ENCODE data around the gene S100P. TPM values are rescaled to one million over a fixed set of nuclear protein-coding genes. Genes with fewer than 3 reads are reported as not detected.
A peak's percentile ranks its signal among the peaks of the same experiment; 100 is the strongest.

Gene S100P
- total and polyA plus RNA-seq, 2 donors from 2014 or later, result not detected

DNA sequence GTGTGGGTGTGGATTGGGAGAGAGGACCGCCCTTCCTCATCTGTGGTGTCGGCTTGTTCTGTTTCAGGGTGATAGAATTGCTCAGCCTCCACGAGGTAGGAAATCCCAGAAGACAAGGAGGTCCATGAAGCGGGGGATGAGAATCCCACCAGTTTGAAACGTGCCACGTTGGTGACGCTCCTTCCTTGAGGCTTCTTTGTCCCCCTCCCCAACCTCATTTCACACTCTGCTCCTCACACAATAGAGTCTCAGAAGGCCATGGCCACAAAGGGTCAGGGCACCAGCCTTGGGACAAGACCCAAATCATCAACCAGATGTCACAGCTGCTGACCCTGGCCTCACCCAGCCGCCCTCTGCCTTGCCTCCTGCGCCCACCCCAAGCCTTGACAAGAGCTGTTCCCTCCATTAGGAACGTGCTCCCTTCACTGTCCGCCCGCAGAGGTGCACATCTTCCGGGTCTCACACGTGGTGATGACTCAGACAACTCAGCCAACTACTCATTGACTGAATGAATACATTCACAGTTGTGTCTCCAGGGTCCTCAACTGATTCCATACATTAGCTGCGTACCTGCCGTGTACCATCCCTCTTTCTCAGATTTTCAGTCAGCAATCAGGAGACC lies 40.6 kb downstream of the S100P start:
- Histone ChIP-seq H3K27ac (ENCODE audit: low read depth in 2 of 2, low read length in 2 of 2) (no peak overlapping the region), H3K4me1 (ENCODE audit: control insufficient read depth in 2 of 3, insufficient read depth in 2 of 3, low read depth in 1 of 3, low read length in 3 of 3) (no peaks in the 10 kb centered on the region), H3K36me3 (ENCODE audit: control insufficient read depth in 2 of 3, insufficient read depth in 3 of 3, low read length in 3 of 3) (no peaks in the 10 kb centered on the region), H3K9ac (ENCODE audit: low read length in 3 of 3) (no peak overlapping the region), H3K4me3 (ENCODE audit: low read length in 3 of 3) (no peak overlapping the region), H3K27me3 (ENCODE audit: control insufficient read depth, insufficient read depth, low read length) (no peaks in the 10 kb centered on the region), H3K9me3 (ENCODE audit: control insufficient read depth in 2 of 3, insufficient read depth in 1 of 3, low read length in 3 of 3) (no peaks in the 10 kb centered on the region)
- DNase-seq (peak in 1 of 5 donors; percentile 25), FAIRE-seq (no peak)
- TF ChIP-seq, protein P1, sequence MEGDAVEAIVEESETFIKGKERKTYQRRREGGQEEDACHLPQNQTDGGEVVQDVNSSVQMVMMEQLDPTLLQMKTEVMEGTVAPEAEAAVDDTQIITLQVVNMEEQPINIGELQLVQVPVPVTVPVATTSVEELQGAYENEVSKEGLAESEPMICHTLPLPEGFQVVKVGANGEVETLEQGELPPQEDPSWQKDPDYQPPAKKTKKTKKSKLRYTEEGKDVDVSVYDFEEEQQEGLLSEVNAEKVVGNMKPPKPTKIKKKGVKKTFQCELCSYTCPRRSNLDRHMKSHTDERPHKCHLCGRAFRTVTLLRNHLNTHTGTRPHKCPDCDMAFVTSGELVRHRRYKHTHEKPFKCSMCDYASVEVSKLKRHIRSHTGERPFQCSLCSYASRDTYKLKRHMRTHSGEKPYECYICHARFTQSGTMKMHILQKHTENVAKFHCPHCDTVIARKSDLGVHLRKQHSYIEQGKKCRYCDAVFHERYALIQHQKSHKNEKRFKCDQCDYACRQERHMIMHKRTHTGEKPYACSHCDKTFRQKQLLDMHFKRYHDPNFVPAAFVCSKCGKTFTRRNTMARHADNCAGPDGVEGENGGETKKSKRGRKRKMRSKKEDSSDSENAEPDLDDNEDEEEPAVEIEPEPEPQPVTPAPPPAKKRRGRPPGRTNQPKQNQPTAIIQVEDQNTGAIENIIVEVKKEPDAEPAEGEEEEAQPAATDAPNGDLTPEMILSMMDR (IDR thresholded peaks at IDR 0.05; ENCODE audit: borderline replicate concordance, extremely low read depth, insufficient read depth), result no peak
- intact Hi-C loops (cut with DNase I), result no loop called here

DNA sequence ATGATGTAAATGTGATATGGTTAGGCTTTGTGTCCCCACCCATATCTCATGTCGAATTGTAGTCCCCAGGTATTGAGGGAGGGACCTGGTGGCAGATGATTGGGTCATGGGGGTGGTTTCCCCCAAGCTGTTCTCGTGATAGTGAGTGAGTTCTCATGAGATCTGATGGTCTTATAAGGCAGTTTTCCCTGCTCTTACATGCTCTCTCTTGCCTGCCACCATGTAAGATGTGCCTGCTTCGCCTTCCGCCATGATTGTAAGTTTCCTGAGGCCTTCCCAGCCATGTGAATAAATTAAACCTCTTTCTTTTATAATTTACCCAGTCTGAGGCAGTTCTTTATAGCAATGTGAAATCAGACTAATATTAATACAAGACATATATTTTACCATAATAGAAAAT lies 46.2 kb downstream of the S100P start:
- FAIRE-seq (no peak), DNase-seq (no peak)
- TF ChIP-seq, protein P1 (IDR thresholded peaks at IDR 0.05; ENCODE audit: borderline replicate concordance, extremely low read depth, insufficient read depth), result no peak
- intact Hi-C loops (cut with DNase I), result no loop called here
- Histone ChIP-seq H3K4me3 (ENCODE audit: low read length in 3 of 3) (no peak overlapping the region), H3K9ac (ENCODE audit: low read length in 3 of 3) (no peak overlapping the region), H3K27me3 (ENCODE audit: control insufficient read depth, insufficient read depth, low read length) (no peaks in the 10 kb centered on the region), H3K36me3 (ENCODE audit: control insufficient read depth in 2 of 3, insufficient read depth in 3 of 3, low read length in 3 of 3) (no peaks in the 10 kb centered on the region), H3K4me1 (ENCODE audit: control insufficient read depth in 2 of 3, insufficient read depth in 2 of 3, low read depth in 1 of 3, low read length in 3 of 3) (no peaks in the 10 kb centered on the region), H3K27ac (ENCODE audit: low read depth in 2 of 2, low read length in 2 of 2) (no peak overlapping the region), H3K9me3 (ENCODE audit: control insufficient read depth in 2 of 3, insufficient read depth in 1 of 3, low read length in 3 of 3) (no peaks in the 10 kb centered on the region)

DNA sequence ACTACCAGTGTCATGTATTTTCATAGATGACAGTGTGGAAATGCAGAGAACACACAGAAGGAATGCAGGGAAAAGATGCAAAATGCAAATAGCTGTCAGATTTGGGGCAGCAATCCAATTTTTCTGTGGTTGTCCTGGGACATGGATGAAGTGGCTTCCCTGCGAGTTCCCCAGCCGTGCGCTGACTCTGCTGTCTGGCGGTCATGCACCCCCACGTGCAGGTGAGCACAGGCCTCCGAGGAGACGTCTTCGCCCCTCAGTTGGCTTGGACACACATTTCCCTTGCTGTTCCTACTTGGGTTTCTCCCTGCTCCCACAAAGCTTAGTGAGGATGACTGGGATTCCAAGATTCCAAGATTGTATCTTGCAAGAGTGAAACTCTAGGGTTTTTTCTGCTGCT lies 46.7 kb downstream of the S100P start:
- intact Hi-C loops (cut with DNase I), result no loop called here
- Histone ChIP-seq H3K27ac (ENCODE audit: low read depth in 2 of 2, low read length in 2 of 2) (no peak overlapping the region), H3K9me3 (ENCODE audit: control insufficient read depth in 2 of 3, insufficient read depth in 1 of 3, low read length in 3 of 3) (no peaks in the 10 kb centered on the region), H3K27me3 (ENCODE audit: control insufficient read depth, insufficient read depth, low read length) (no peaks in the 10 kb centered on the region), H3K4me3 (ENCODE audit: low read length in 3 of 3) (no peak overlapping the region), H3K9ac (ENCODE audit: low read length in 3 of 3) (no peak overlapping the region), H3K4me1 (ENCODE audit: control insufficient read depth in 2 of 3, insufficient read depth in 2 of 3, low read depth in 1 of 3, low read length in 3 of 3) (no peaks in the 10 kb centered on the region), H3K36me3 (ENCODE audit: control insufficient read depth in 2 of 3, insufficient read depth in 3 of 3, low read length in 3 of 3) (no peaks in the 10 kb centered on the region)
- DNase-seq (no peak), FAIRE-seq (no peak)
- TF ChIP-seq, protein P1 (IDR thresholded peaks at IDR 0.05; ENCODE audit: borderline replicate concordance, extremely low read depth, insufficient read depth), result no peak

DNA sequence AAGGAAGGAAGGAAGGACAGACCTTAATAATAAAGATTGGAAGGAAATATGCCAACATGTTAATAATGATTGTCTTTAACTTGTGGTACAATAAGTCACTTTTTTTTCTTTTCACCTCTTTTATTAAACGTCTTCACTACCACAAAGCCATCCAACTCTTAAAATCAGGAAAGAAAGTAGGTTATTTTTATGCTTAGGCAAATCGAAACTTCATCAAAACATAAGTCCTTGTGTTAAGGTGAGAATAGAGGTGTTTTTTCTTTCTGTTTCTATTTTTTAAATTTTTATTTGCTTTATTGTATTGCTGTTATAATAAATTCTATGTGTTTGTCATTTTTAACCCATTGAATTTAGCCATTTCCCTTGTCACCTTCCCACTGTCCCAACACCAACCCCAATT lies 48.8 kb downstream of the S100P start:
- TF ChIP-seq, protein P1 (IDR thresholded peaks at IDR 0.05; ENCODE audit: borderline replicate concordance, extremely low read depth, insufficient read depth), result no peak
- Histone ChIP-seq H3K36me3 (ENCODE audit: control insufficient read depth in 2 of 3, insufficient read depth in 3 of 3, low read length in 3 of 3) (no peaks in the 10 kb centered on the region), H3K9me3 (ENCODE audit: control insufficient read depth in 2 of 3, insufficient read depth in 1 of 3, low read length in 3 of 3) (no peaks in the 10 kb centered on the region), H3K9ac (ENCODE audit: low read length in 3 of 3) (no peak overlapping the region), H3K27me3 (ENCODE audit: control insufficient read depth, insufficient read depth, low read length) (no peaks in the 10 kb centered on the region), H3K27ac (ENCODE audit: low read depth in 2 of 2, low read length in 2 of 2) (no peak overlapping the region), H3K4me3 (ENCODE audit: low read length in 3 of 3) (no peak overlapping the region), H3K4me1 (ENCODE audit: control insufficient read depth in 2 of 3, insufficient read depth in 2 of 3, low read depth in 1 of 3, low read length in 3 of 3) (peaks cover 0 to 9% (median 0%) of the 10 kb centered on the region in 3 donors)
- FAIRE-seq (no peak), DNase-seq (no peak)
- intact Hi-C loops (cut with DNase I), result no loop called here

All from kidney (tissue), 14 donors.